GM19452 (cell line): ENCODE measurements around the gene INO80D.
"Not testable (repeated sequence)": the region's sequence is repeated elsewhere in the genome, so short reads cannot be mapped to it uniquely, and the experiment has no call there.

Experiments
- ATAC-seq: cut with Tn5 transposase; IDR thresholded peaks from one replicate; pipeline ENCODE4 v1.9.1; 2021; ENCODE audit not compliant: unreplicated experiment

Gene INO80D, protein sequence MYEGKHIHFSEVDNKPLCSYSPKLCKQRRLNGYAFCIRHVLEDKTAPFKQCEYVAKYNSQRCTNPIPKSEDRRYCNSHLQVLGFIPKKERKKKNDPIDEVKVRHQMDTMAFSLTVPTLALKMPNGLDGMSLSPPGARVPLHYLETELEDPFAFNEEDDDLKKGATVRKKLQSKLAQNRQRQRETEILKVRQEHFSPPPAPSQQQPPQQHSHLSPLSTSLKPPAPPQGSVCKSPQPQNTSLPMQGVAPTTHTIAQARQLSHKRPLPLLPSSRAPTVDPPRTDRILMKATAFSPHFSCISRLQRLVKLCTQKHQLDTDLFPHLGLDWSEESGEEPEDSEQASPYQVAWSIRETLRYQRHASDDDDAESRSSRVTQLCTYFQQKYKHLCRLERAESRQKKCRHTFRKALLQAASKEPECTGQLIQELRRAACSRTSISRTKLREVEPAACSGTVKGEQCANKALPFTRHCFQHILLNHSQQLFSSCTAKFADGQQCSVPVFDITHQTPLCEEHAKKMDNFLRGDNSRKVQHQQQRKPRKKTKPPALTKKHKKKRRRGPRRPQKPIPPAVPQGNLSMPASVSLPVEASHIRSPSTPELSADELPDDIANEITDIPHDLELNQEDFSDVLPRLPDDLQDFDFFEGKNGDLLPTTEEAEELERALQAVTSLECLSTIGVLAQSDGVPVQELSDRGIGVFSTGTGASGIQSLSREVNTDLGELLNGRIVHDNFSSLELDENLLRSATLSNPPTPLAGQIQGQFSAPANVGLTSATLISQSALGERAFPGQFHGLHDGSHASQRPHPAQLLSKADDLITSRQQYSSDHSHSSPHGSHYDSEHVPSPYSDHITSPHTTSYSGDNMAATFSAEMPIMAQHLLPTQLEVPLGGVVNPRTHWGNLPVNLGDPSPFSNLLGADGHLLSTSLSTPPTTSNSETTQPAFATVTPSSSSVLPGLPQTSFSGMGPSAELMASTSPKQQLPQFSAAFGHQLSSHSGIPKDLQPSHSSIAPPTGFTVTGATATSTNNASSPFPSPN

DNA sequence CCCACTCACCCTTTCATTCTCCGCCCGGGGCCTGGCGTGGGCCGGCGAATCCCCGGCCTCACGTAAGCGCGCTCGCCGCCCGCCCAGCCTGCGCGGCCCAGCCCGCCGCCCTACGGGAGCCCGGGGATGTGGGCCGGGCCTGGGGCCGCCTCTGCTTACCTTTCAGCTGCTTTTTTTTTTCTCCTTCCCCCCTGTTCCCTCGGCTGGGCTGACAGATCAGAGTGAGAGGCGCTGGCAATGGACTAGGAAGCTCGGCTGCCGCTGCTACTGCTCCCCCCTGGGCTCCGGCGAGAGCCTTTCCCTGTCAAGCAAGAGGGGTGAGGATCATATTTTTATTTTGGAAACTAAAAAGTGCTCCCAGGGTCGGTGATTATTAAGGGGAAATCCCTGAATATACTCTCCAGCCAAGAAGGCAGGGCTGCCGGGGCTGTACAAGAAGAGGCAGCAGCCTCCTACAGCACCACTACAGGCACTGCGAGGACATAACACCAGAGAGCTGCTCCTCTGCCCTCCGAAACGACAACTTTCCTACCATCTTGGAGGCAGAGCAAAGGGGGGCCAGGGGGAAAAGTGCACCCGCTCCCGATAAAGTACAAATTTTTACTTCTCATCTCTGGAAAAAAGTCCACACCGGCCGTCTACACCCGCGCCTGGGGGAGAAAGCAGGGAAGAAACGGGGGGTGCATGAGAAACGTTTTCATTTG lies at the start of gene INO80D:
Gene INO80D, minus strand, starts transcription at position 433 of the 704 bp plus-strand sequence. CDS start 23,158 bp downstream, outside the sequence.
- peak; percentile 87 for ATAC-seq

DNA sequence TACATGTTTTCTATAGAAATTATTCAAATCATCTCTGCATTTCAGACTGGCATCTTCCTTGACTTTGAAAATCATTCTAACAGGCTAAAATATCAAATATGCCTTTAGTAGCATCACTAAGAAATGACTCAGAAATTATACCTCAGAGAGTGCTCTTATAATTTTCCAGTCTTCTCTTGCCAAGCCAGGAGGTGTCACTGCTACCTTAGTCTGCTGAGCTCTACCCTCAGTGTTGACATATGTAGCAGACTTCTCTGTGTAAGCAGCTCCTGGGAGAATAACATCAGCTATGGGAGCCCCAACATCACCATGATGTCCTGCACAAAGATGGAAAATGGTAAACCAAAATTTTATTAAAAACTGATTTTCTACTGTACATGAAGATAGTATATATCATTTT lies 41.7 kb upstream of the INO80D start:
- ATAC-seq = no peak

DNA sequence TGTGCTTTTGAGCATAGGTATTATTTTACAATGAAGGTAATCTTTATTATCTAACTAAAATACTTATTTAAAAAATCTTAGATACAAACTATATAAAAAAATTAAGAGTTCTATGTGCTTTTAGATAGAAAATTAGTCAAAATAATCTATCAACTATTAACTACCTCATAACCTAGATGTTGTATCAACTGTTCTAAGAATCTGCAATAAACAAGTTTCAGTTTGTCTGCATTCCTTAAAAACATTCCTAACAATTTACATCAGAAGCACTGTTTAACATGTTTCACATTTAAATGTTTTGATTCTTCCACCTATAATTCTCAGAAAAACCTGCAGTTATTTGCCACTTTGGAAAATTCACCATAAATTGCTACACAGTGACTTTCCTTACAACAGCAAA lies 39.9 kb upstream of the INO80D start:
- ATAC-seq = no peak

DNA sequence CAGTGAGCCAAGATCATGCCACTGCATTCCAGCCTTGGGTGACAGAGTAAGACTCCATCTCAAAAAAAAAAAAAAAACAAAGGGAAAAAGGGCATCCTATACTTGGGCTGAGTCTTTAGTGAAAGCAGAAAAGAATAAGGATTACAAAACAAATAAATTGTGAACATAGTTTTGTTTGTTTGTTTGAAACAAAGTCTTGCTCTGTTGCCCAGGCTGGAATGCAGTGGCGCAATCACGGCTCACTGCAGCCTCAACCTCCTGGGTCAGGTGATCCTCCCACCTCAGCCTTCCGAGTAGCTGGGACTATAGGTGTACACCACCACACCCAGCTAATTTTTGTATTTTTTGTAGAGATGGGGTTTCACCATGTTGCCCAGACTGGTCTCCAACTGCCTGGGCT lies 36.6 kb upstream of the INO80D start:
- not testable (repeated sequence) for ATAC-seq

DNA sequence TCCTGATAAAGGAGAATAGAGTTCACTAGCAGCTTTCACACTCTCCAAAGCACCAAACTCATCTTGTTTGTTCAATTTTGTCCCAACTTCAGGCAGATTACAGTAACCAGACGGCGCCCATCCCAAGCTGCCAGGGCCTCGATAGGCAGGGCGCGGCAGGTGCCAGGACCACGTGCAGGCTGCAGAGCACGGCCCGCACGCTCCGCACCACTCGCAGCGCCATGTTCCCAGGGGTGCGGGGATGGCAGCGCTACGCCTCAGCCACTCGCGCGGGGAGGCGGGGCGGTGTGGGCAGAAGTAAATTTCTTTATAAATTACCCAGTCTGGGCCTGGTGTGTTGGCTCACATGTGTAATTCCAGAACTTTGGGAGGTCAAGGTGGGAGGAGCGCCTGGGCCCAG lies 30.3 kb upstream of the INO80D start:
- ATAC-seq = no peak

DNA sequence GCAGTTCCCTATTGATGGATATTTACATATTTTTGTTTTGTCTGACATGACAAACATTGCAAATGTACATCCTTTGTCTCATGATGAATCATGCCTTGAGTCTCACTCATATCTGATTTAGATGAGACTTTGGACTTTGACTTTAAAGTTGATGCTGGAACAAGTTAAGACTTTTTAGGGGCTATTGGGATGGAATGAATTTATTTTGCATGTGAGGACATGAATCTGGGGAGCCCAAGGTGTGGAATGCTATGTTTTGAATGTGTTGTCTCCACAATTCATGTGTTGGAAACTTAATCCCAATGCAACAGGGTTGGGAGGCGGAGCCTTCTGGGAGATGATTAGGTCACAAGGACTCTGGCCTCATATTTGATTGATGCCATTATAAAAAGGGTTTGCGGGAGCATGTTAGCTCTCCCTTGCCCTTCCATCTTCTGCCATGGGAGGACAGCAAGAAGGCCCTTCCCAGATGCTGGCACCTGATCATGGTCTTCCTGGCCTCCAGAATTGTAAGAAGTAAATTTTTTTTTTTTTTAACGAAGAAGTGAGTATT lies 29.1 kb upstream of the INO80D start:
- ATAC-seq = no peak

DNA sequence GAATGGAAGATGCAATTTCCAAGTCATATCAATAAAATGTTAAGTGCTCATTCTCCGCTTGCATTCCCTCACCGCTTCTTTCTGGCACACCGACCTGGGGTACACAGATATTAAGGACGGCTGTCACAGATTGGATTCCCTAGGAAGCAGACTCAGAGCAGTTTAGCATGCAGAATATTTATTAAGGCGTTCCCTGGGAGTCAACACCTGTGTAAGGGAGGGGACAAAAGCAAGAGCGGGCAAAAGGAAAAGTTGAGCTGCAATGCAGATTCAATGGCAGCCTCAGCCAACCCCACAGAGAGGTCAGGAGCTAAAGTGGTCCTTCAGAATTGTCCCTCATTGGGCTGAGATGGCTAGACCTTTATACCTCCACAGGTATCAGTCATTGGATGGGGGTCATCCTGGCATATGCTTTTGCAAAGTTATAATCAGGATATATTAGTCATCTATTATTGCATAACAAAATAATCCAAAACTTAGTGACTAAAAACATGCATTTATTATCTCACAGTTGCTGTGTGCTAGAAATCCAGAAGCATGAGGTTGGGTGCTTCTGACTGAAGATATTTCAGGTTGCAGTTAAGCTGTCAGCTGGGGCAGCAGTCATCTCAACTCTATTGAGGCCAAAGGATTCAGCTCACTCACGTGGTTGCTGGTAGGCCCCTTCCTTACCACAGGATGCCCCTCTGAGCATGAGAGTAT lies 27.0 kb upstream of the INO80D start:
- ATAC-seq = no peak

DNA sequence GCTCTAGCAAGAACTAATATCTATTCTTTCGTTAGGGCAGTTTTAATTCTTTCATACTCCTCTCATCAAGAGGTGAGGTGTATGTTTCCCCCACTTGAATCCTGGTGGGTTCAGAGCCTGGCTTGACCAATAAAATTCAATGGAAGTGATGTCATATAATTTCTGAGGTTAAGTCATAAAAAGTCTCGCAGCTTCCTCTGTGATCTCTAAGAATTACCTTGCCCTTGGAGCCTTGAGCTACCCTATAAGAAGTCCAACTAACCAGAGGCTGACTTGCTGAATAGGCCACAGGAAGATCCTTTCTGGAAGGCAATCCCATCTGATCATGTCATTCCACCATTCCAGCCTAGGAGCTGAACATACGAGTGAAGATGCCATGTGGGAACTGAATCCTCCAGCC lies 26.1 kb upstream of the INO80D start:
- ATAC-seq = no peak

DNA sequence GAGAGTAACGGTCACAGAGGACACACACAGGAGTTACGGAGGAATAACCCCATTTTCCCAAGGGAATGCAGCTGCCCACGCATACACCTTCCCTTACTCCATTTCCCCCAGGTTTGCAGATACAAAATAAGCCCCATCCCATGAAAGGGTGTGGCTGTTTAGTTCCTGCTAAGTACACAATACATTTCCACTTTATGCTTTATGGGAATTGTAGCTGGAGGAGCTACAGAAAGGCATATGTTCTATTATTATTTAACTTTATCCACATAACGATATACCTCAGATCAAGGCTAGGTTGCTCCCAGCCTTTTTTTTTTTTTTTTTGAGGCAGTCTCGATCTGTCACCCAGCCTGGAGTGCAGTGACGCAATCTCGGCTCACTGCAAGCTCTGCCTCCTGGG lies 22.7 kb upstream of the INO80D start:
- no peak for ATAC-seq

DNA sequence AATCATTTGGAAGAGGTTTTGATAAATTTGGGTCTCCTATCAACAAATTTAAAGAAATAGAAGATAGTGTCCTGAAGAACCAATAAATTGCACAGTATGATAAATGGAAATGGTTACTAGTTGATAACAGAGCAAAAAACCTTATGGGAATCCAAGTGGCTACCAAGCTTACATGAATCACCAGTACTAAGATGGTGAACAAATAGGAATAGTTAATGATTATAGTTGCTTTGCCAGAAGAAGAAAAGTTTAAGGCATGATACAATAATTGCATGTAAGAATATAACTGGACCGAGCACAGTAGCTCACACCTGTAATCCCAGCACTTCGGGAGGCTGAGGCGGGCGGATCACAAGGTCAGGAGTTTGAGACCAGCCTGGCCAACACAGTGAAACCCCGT lies 19.6 kb upstream of the INO80D start:
- ATAC-seq = no peak

DNA sequence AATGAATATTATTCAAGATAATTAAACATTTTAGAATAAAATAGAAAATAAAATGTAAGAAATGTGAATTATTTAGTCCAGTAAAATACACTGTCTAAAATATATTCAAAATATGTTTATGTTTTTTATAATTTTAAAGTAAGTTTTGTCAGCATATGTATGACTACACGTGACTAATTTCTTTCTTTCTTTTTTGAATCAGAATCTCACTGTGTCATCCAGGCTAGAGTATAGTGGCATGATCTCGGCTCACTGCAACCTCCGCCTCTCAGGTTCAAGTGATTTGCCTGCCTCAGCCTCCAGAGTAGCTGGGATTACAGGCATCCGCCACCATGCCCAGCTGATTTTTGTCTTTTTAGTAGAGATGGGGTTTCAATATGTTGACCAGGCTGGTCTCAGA lies 19.1 kb upstream of the INO80D start:
- ATAC-seq = no peak

DNA sequence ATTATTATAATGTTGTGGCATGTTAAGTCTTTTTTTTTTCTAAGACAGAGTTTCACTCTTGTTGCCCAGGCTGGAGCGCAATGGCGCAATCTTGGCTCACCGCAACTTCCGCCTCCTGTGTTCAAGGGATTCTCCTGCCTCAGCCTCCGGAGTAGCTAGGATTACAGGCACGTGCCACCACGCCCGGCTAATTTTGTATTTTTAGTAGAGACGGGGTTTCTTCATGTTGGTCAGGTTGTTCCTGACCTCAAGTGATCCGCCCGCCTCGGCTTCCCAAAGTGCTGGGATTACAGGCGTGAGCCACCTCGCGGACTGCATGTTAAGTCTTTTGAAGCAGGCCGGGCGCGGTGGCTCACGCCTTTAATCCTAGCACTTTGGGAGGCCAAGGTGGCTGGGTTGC lies 12.9 kb upstream of the INO80D start:
- ATAC-seq = not testable (repeated sequence)

DNA sequence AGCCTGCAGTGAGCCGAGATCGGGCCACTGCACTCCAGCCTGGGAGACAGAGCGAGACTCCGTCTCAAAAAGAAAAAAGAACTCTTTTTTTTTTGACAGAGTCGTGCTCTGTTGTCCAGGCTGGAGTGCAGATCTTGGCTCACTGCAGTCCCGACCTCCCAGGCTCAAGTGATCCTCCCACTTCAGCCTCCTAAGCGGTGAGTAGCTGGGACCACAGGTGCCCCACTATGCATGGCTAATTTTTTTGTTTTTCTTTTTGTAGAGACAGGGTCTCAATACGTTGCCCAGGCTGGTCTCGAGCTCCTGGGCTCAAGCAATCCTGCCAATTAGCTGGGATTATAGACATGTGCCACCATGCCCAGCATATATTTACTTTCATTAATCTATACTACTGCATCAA lies 12.5 kb upstream of the INO80D start:
- no peak for ATAC-seq

DNA sequence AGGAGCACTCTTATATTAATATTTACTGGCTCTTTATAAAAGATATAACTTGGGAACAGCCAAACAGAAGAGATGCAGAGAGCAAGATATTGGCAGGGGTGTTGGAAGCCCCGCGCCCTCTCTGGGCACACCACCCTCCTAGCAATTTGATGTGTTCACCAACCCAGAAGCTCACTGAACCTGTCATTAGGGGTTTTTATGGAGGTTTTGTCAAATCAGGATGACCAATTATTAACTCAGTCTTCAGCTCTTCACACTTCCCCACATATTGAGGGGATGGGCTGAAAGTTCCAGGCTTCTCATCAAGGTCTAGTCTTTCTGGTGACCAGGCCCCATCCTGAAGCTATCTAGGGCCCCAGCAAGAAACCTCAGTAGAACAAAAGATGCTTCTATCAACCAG lies 10.9 kb upstream of the INO80D start:
- no peak for ATAC-seq

DNA sequence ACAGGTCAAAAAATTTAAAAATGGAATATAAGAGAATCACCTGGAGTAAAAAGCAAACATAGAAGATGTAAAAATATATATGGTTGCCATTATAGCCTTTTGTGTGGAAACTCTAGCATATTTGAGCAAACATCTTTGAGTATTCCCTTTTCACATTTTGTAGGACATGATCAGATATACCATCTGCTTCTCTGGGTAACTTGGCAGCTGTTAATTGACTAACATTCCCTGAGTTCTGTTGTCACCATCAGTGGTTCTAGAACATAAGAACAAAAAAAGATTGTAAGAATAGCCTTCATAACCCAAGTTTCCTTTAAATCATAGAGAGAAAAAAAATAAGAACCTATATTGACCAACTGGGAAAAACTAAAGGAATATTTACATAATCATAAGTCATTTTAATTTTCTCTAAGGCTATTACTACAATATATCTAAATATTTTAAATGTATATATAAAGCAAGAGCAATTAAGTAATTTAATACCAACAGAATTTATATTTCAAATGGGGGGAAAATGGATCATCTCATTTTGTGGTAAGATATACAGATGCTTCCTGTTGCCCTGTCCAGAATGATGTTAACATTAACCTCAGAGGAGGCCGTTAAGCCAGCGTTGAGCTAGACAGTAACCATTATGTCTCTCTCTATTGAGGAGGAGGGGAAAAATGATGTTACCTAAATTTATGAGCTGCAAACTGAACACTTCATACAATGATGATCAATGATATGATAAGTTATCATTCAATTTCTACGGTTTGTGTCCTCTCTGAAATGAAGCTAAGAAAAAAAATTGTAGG lies 9.8 kb upstream of the INO80D start:
- no peak for ATAC-seq

DNA sequence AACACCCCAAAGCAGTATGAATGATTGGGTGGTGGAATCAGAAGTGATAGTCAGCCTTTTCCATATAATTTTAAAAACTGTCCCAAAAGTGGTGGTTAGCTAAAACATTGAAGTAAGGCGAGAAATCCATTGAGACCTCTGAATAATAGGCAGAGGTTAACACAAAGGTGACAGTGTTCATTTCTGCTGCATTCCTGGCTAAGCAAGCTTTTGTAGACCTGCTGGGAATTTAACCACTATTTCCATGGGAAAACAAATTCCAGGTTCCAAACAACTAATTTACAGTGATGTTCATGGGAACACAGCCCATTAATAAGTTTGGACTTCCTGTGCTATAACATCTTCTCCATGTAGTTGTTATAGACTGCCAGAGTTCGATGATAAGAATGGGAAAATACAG lies 6.3 kb upstream of the INO80D start:
- no peak for ATAC-seq

DNA sequence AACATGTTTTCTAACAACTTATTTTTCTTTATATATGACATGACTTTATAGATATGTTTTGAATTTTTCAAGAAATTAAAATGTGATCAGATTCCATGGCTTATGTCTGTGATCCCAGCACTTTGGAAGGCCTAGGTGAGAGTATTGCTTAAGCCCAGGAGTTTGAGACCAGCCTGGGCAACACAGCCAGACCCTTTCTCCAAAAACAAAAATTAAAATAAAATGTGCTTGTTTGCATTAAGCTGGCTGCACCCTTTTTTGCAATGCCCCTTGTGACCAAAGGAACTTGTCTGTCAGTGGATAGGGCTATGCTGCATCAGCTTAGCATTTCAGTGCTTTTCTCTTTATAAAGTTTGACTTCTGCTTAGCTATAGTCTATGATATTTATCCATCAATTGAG lies 2.3 kb upstream of the INO80D start:
- no peak for ATAC-seq

DNA sequence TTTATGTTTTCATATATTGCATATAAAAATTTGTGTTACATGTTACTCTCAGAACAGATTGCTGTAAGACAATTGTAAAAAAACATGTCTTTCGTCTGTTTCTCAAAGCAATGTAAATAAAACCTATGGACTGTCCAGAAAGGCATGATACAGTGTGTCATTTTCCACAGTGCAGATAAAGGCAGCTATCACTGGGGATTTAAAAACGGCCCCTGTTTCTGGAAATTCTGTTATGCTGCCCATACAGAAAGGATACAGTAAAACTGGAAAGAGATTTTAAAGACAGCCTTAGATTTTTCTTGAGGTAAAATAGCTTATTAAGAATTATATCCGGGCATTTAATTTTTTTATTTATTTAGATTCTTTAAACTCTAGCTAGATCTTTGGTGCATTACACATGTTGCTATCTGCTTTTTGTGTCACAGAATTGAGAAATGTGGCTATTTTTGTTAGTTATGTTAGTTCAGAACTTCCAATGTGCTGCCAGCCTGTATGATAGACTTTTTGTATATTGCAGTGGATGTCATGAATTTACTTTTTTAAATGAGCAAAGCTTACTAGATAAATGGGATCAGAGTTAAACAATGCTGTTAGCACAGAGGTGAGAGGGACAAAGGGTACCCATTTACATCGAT lies 859 bp upstream of the INO80D start:
- no peak for ATAC-seq
